ENCODE results near the gene MGAT2. TPM values are rescaled to one million over a fixed set of nuclear protein-coding genes. Genes with fewer than 3 reads are reported as not detected.

The MGAT2 gene
- total and polyA plus RNA-seq, 9 of the 15 experiments (the other 6 are each of a cell fraction or from before 2014, with no cell fraction given): 0.03 to 33.3 (median 24.6) TPM; not detected in 1

DNA sequence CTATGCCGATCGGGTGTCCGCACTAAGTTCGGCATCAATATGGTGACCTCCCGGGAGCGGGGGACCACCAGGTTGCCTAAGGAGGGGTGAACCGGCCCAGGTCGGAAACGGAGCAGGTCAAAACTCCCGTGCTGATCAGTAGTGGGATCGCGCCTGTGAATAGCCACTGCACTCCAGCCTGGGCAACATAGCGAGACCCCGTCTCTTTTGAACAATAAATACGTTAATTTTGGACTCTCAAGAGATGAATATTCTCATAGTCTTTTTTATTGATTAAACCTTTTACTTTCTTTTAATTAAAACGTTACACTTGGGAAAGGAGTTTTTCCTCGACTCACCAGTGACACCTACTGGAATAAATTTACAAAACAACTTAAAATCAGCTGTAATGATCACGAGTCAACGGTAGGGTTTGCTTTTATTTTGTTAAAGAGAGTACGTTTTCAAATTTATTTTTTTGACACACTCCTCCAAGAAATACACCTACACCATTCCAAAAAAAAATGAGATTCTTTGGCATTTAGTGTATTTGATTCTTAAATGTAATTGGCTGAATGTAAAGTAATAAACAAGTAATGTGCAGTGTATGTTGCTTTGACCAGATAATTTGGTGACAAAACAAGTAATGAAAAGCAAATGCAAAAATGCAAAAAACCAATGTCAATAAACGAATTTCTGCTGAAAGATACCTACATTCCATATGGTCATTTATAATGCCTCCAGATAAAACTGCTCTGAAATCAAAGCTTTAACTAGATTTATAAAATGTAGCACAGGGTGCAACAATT lies 33.7 kb upstream of the MGAT2 start (continued):
- TF ChIP-seq, protein P1, sequence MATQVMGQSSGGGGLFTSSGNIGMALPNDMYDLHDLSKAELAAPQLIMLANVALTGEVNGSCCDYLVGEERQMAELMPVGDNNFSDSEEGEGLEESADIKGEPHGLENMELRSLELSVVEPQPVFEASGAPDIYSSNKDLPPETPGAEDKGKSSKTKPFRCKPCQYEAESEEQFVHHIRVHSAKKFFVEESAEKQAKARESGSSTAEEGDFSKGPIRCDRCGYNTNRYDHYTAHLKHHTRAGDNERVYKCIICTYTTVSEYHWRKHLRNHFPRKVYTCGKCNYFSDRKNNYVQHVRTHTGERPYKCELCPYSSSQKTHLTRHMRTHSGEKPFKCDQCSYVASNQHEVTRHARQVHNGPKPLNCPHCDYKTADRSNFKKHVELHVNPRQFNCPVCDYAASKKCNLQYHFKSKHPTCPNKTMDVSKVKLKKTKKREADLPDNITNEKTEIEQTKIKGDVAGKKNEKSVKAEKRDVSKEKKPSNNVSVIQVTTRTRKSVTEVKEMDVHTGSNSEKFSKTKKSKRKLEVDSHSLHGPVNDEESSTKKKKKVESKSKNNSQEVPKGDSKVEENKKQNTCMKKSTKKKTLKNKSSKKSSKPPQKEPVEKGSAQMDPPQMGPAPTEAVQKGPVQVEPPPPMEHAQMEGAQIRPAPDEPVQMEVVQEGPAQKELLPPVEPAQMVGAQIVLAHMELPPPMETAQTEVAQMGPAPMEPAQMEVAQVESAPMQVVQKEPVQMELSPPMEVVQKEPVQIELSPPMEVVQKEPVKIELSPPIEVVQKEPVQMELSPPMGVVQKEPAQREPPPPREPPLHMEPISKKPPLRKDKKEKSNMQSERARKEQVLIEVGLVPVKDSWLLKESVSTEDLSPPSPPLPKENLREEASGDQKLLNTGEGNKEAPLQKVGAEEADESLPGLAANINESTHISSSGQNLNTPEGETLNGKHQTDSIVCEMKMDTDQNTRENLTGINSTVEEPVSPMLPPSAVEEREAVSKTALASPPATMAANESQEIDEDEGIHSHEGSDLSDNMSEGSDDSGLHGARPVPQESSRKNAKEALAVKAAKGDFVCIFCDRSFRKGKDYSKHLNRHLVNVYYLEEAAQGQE (IDR thresholded peaks at IDR 0.05; ENCODE audit: borderline replicate concordance): peak; percentile 29; the same call in 1 of the 2 replicates
- TF ChIP-seq, protein P1 (CRISPR knock-in tag; IDR thresholded peaks at IDR 0.05; ENCODE audit: low read depth): no peak
- no peak for TF ChIP-seq ZNF644 (tag; IDR thresholded peaks at IDR 0.05; ENCODE audit: low read depth)
- no peak for TF ChIP-seq GATAD2A (IDR thresholded peaks at IDR 0.05)
- no peak for TF ChIP-seq ESRRA (IDR thresholded peaks at IDR 0.05; ENCODE audit: borderline replicate concordance, low read depth)
- TF ChIP-seq NFE2 (IDR thresholded peaks at IDR 0.05; ENCODE audit: low read depth): no peak
- no peak for TF ChIP-seq ZNF318 (IDR thresholded peaks at IDR 0.05; ENCODE audit: borderline replicate concordance in 1 of 2, low read depth in 1 of 2)
- TF ChIP-seq, protein P2, sequence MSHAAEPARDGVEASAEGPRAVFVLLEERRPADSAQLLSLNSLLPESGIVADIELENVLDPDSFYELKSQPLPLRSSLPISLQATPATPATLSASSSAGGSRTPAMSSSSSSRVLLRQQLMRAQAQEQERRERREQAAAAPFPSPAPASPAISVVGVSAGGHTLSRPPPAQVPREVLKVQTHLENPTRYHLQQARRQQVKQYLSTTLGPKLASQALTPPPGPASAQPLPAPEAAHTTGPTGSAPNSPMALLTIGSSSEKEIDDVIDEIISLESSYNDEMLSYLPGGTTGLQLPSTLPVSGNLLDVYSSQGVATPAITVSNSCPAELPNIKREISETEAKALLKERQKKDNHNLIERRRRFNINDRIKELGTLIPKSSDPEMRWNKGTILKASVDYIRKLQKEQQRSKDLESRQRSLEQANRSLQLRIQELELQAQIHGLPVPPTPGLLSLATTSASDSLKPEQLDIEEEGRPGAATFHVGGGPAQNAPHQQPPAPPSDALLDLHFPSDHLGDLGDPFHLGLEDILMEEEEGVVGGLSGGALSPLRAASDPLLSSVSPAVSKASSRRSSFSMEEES (CRISPR knock-in tag; IDR thresholded peaks at IDR 0.05): 0 out of 2 replicates have a peak, but pooled peaks have one; percentile 9

All from K562 (cell line).